HEK293 (cell line): ENCODE data around the gene SEC23B.

ENCODE experiments used
- BCL11B ChIP-seq: fragments of 450-650 bp; formaldehyde crosslinking; IDR thresholded peaks from 2 replicates; pipeline ENCODE4 v1.5.1; 2016; ENCODE audit warnings: low read depth, missing biosample characterization, missing genetic modification characterization
- KLF1 ChIP-seq: fragments of 450-650 bp; formaldehyde crosslinking; IDR thresholded peaks from 2 replicates; pipeline ENCODE4 v1.5.1; 2016; ENCODE audit warnings: missing biosample characterization, missing genetic modification characterization
- KLF9 ChIP-seq: fragments of 450-650 bp; formaldehyde crosslinking; IDR thresholded peaks from 2 replicates; pipeline ENCODE4 v1.5.1; 2016; ENCODE audit warnings: missing biosample characterization, missing genetic modification characterization, low read depth
- MYNN ChIP-seq: fragments of 450-650 bp; formaldehyde crosslinking; IDR thresholded peaks from 2 replicates; pipeline ENCODE4 v1.5.1; 2016; ENCODE audit warnings: missing biosample characterization, missing genetic modification characterization, borderline replicate concordance
- OVOL3 ChIP-seq: fragments of 450-650 bp; formaldehyde crosslinking; IDR thresholded peaks from 2 replicates; pipeline ENCODE4 v1.5.1; 2016; ENCODE audit warnings: missing biosample characterization, missing genetic modification characterization
- PATZ1 ChIP-seq: fragments of 450-650 bp; formaldehyde crosslinking; IDR thresholded peaks from 2 replicates; pipeline ENCODE4 v1.5.1; 2016; ENCODE audit warnings: missing biosample characterization, missing genetic modification characterization
- PRDM4 ChIP-seq: fragments of 450-650 bp; formaldehyde crosslinking; IDR thresholded peaks from 2 replicates; pipeline ENCODE4 v1.5.1; 2017; ENCODE audit warnings: missing biosample characterization, missing genetic modification characterization
- REPIN1 ChIP-seq: fragments of 450-650 bp; formaldehyde crosslinking; IDR thresholded peaks from 2 replicates; pipeline ENCODE4 v1.5.1; 2017; ENCODE audit warnings: missing biosample characterization, missing genetic modification characterization, low read depth
- SP3 ChIP-seq: fragments of 450-650 bp; formaldehyde crosslinking; IDR thresholded peaks from 2 replicates; pipeline ENCODE4 v1.5.1; 2016; ENCODE audit warnings: missing biosample characterization, missing genetic modification characterization
- TRIM28 ChIP-seq: IDR thresholded peaks from 2 replicates; pipeline ENCODE4 v1.6.1; 2011; ENCODE audit warnings: low read length, control low read depth, borderline replicate concordance
- ZBTB11 ChIP-seq: fragments of 450-650 bp; formaldehyde crosslinking; conservative IDR thresholded peaks from 2 replicates; pipeline ENCODE4 v1.5.1; 2016; ENCODE audit warnings: low read depth, missing biosample characterization, missing genetic modification characterization
- ZBTB17 ChIP-seq: fragments of 450-650 bp; formaldehyde crosslinking; IDR thresholded peaks from 2 replicates; pipeline ENCODE4 v1.5.1; 2016; ENCODE audit warnings: missing biosample characterization, missing genetic modification characterization
- ZBTB6 ChIP-seq: fragments of 450-650 bp; formaldehyde crosslinking; IDR thresholded peaks from 2 replicates; pipeline ENCODE4 v1.5.1; 2017; ENCODE audit warnings: missing biosample characterization, missing genetic modification characterization
- ZBTB8A ChIP-seq: fragments of 450-650 bp; formaldehyde crosslinking; IDR thresholded peaks from 2 replicates; pipeline ENCODE4 v1.5.1; 2016; ENCODE audit warnings: missing biosample characterization, missing genetic modification characterization
- ZNF2 ChIP-seq: fragments of 450-650 bp; formaldehyde crosslinking; IDR thresholded peaks from 2 replicates; pipeline ENCODE4 v1.5.1; 2016; ENCODE audit warnings: missing biosample characterization, missing genetic modification characterization
- ZNF23 ChIP-seq: fragments of 450-650 bp; formaldehyde crosslinking; IDR thresholded peaks from 2 replicates; pipeline ENCODE4 v1.5.1; 2016; ENCODE audit warnings: missing biosample characterization, missing genetic modification characterization, borderline replicate concordance
- ZNF274 ChIP-seq, 2 experiments: fragments of 200-500 bp in 1 of 2; fragments of 450-650 bp in 1 of 2; sonication (Bioruptor generic) in 1 of 2; formaldehyde crosslinking in 1 of 2; IDR thresholded peaks; 2 replicates each; pipeline versions ENCODE4 v1.5.1 to v1.6.1; 2014 to 2016; ENCODE audit warnings: borderline replicate concordance in 1 of 2, inconsistent platforms in 1 of 2, low read length in 1 of 2, missing biosample characterization in 1 of 2, missing genetic modification characterization in 1 of 2
- ZNF350 ChIP-seq: fragments of 450-650 bp; formaldehyde crosslinking; IDR thresholded peaks from 2 replicates; pipeline ENCODE4 v1.5.0; 2017; ENCODE audit warnings: missing biosample characterization, mild to moderate bottlenecking, missing genetic modification characterization
- ZNF398 ChIP-seq: fragments of 450-650 bp; formaldehyde crosslinking; IDR thresholded peaks from 2 replicates; pipeline ENCODE4 v1.5.1; 2017; ENCODE audit warnings: missing biosample characterization, missing genetic modification characterization
- ZNF426 ChIP-seq: fragments of 450-650 bp; formaldehyde crosslinking; IDR thresholded peaks from 2 replicates; pipeline ENCODE4 v1.5.1; 2017; ENCODE audit warnings: missing biosample characterization, missing genetic modification characterization, mild to moderate bottlenecking, inconsistent platforms, moderate library complexity
- ZNF580 ChIP-seq: fragments of 450-650 bp; formaldehyde crosslinking; IDR thresholded peaks from 2 replicates; pipeline ENCODE4 v1.5.1; 2016; ENCODE audit warnings: missing biosample characterization, missing genetic modification characterization
- ZNF600 ChIP-seq: fragments of 450-650 bp; formaldehyde crosslinking; IDR thresholded peaks from 2 replicates; pipeline ENCODE4 v1.5.1; 2016; ENCODE audit warnings: missing biosample characterization, missing genetic modification characterization
- ZNF610 ChIP-seq: fragments of 450-650 bp; formaldehyde crosslinking; IDR thresholded peaks from 2 replicates; pipeline ENCODE4 v1.5.1; 2016; ENCODE audit warnings: missing biosample characterization, missing genetic modification characterization, borderline replicate concordance
- ZNF777 ChIP-seq: fragments of 450-650 bp; formaldehyde crosslinking; IDR thresholded peaks from 2 replicates; pipeline ENCODE4 v1.5.1; 2017; ENCODE audit warnings: missing biosample characterization, missing genetic modification characterization, borderline replicate concordance
- ZSCAN23 ChIP-seq: fragments of 450-650 bp; formaldehyde crosslinking; IDR thresholded peaks from 2 replicates; pipeline ENCODE4 v1.5.1; 2016; ENCODE audit warnings: missing biosample characterization, missing genetic modification characterization
- ZXDB ChIP-seq: fragments of 450-650 bp; formaldehyde crosslinking; IDR thresholded peaks from 2 replicates; pipeline ENCODE4 v1.5.1; 2016; ENCODE audit warnings: missing biosample characterization, missing genetic modification characterization

Gene SEC23B

GRCh38 chr20:18507218-18508191 lies at the start of gene SEC23B (continued):
- TF ChIP-seq KLF9 (tag by site-specific recombination) (peak; percentile 91), PRDM4 (tag by site-specific recombination) (peak; percentile 22; the same call in 1 of the 2 replicates), ZNF777 (tag by site-specific recombination) (no peak), ZNF2 (peak; percentile 63; the same call in 1 of the 2 replicates), OVOL3 (tag by site-specific recombination) (peak; percentile 21; the same call in 1 of the 2 replicates), REPIN1 (tag by site-specific recombination) (no peak; the same call in 1 of the 2 replicates), ZNF600 (tag by site-specific recombination) (peak; percentile 96), ZBTB6 (tag by site-specific recombination) (peak; percentile 84; the same call in 1 of the 2 replicates), SP3 (peak; percentile 88), ZXDB (tag by site-specific recombination) (peak; percentile 91), ZBTB8A (tag by site-specific recombination) (peak; percentile 27; the same call in 1 of the 2 replicates), ZNF350 (tag by site-specific recombination) (no peak), MYNN (tag by site-specific recombination) (peak; percentile 69; the same call in 1 of the 2 replicates), ZSCAN23 (no peak), TRIM28 (peak; percentile 68; the same call in 1 of the 2 replicates), ZNF23 (tag by site-specific recombination) (no peak), ZBTB17 (peak; percentile 96), BCL11B (tag by site-specific recombination) (no peak), ZNF398 (tag by site-specific recombination) (no peak), ZNF580 (tag by site-specific recombination) (peak; percentile 96), ZNF610 (peak; percentile 33; the same call in 1 of the 2 replicates), ZBTB11 (tag by site-specific recombination) (peak; percentile 94), ZNF274 (IDR thresholded peaks at IDR 0.05; ENCODE audit: low read length) (no peak), ZNF274 (tag by site-specific recombination; IDR thresholded peaks at IDR 0.05; ENCODE audit: borderline replicate concordance) (no peak), PATZ1 (tag by site-specific recombination) (0 out of 2 replicates have a peak, but pooled peaks have one; percentile 8), ZNF426 (tag by site-specific recombination) (no peak), KLF1 (tag by site-specific recombination) (peak; percentile 41; the same call in 1 of the 2 replicates)
